Fibroblast of the aortic adventitia (primary cell): Measurements from ENCODE around the gene GRB7. TPM values are rescaled to one million over a fixed set of nuclear protein-coding genes. Genes with fewer than 3 reads are reported as not detected.

Source experiments
- DNase-seq: peaks from one replicate; pipeline ENCODE4 v3.0.0-alpha.2; 2010; ENCODE audit warnings: low read depth
- H3K4me3 ChIP-seq: 2 replicates; pipeline ENCODE4 v1.5.1; 2011; ENCODE audit warnings: low read depth, mild to moderate bottlenecking, control low read depth, low read length, moderate library complexity
- CTCF ChIP-seq: IDR thresholded peaks from 2 replicates; pipeline ENCODE4 v1.5.1; 2011; ENCODE audit warnings: mild to moderate bottlenecking, low read length, control low read depth, inconsistent platforms; ENCODE audit not compliant: insufficient read depth
- total RNA-seq: library from RNA; depleted of rRNA; stranded (reverse); fragments of >200 nt; gene quantifications from 2 replicates; pipeline ENCODE4 v1.2.3, GENCODE V29; 2012; ENCODE audit warnings: low replicate concordance

The GRB7 gene
- total RNA-seq, 1 donor: 1.7 TPM

- no peak for TF ChIP-seq CTCF
- no peak overlapping the region for H3K4me3 ChIP-seq
- DNase-seq: no peak
Measured at GRCh38 chr17:39782980-39783379, 45.2 kb downstream of the GRB7 start.

GRCh38 chr17:39787041-39787440, 49.3 kb downstream of the GRB7 start:
- no peak overlapping the region for H3K4me3 ChIP-seq
- no peak for DNase-seq
- no peak for TF ChIP-seq CTCF

- no peak for DNase-seq
- no peak for TF ChIP-seq CTCF
- H3K4me3 ChIP-seq: no peak overlapping the region
Measured at GRCh38 chr17:39787743-39788484, 50.2 kb downstream of the GRB7 start.

- no peak for TF ChIP-seq CTCF
- no peak for DNase-seq
- no peak overlapping the region for H3K4me3 ChIP-seq
Measured at GRCh38 chr17:39791111-39791992, 53.6 kb downstream of the GRB7 start.

GRCh38 chr17:39792526-39793221, 54.9 kb downstream of the GRB7 start:
- no peak overlapping the region for H3K4me3 ChIP-seq
- no peak for TF ChIP-seq CTCF
- no peak for DNase-seq

GRCh38 chr17:39793301-39793872, 55.6 kb downstream of the GRB7 start:
- H3K4me3 ChIP-seq: no peak overlapping the region
- no peak for TF ChIP-seq CTCF
- DNase-seq: no peak
